Measurements from ENCODE around the gene SNTG2.
A peak's percentile ranks its signal among the peaks of the same experiment; 100 is the strongest.

Gene SNTG2

DNA sequence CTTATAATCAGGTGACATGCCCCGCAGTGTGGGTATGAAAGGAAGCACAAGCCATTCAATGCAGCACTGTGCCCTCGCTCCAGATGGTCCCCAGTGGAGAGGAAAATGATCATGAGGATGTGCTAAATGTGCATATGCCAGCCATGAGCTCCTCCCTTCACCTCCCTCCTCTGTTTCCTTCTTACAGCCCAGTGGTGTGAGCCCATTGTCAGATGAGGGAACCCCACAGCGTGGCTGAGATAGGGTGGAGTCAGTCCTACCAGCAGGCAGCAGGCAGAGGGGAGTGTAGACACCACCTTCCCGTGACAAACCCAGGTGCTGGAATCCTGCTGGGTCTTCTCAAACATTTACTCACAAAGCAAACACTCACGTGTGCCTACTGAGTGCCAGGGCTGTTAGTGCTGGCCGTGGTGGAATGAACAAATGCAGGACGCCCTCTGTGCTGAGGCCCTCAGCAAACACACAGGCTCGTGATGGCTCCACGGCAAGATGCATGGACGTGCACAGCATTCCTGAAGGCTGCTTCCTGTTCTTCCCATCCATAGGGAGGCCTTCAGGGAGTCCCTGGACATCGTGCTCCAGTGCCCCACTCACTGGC is 280.9 kb downstream of the SNTG2 start:
- FAIRE-seq (no peak), DNase-seq (ENCODE audit: low spot score) (no peak)

DNA sequence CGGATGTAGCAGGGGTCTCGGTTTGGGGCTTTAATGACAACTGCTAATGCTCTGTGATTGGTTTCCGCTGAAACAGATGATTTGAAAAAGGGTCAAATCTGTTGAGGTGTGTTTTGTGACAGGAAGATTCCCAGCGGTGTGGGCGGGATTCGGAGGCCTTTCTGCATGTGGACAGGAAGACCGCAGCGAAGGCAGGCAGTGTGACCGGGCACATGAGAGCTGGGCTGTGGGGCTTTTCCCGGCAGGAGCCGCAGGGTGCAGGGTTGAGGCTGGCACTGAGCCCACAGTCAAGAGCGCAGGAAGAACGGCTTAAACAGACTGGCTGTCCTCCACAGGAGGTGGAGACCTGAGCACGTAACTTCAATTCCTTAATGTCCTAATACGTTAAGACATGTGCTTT is 282.6 kb downstream of the SNTG2 start:
- peak; percentile 41 for DNase-seq (ENCODE audit: low spot score)
- no peak for FAIRE-seq

DNA sequence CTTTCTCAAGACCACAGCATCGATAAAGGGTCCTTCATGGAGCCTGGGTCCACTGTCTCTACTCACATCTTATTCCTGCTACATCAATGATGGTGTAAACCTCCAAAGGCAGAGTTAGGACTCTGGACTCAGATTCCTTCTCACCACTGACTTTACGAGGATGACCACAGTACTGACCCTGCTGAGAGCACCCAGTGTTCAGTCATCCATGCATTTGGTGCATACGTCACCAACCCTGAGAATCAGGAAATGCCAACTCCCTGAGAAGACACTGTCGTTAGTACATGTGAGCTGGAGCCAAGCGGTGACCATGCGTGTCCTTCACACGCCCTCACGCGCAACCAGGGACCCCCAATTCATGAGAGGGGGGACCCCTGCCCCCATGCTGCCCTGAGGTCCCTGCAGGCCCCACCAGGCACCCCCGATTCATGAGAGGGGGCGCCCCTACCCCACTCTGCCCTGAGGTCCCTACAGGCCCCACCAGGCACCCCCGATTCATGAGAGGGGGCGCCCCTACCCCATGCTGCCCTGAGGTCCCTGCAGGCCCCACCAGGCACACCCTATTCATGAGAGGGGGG is 284.2 kb downstream of the SNTG2 start:
- DNase-seq (ENCODE audit: low spot score) (peak; percentile 95), FAIRE-seq (peak; percentile 89)

DNA sequence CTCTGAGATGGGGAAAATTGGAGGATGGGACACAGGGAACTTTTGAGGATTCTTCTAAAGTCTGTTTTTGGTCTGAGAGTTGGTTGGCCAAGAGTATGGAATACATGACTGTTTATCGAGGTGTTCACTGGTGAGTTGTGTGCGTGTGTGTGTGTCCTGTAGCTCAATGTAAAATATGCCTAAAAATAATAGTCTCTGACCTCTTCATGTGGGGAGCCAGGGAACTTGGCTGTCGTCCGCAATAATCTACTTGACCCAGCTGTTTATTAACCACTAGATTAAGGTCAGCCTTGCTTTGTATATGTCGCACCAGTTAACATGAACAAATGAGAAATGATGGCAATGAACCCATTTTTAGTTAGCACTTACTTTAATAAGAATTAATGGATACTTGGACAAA is 285.2 kb downstream of the SNTG2 start:
- no peak for DNase-seq (ENCODE audit: low spot score)
- FAIRE-seq: no peak

DNA sequence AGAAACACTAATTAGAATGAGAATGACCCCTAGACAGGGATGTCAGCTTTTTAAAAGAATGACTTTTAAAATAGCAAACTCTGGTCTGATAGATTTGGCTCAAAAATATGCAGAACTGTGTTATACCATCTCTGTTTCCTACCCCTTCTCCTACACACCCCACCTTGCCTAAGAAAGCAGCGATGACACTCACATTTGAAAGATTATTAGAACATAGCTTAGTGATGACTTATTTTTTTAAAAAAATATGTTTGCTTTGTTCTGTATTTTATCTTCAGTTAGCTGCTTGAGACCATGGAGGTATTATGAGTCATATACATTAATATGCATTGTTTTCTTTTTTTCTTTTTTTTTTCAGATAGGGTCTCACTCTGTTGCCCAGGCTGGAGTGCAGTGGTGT is 286.0 kb downstream of the SNTG2 start:
- DNase-seq (ENCODE audit: low spot score): no peak
- no peak for FAIRE-seq

DNA sequence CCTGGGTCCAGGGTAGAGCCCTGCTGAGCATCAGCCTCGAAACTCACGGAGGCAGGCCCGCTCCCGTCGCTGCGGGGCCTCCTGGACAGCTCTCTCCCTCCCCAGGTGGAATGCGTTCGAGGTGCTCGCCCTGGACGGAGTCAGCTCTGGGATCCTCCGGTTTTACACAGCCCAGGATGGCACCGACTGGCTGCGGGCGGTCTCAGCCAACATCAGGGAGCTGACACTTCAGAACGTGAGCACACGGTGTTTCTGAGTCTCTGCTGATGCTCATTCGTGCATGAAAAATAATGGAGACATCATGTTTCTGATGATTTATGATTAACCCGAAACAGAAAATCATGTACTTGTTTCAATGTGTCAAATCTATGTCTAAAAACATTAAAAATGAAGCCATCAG is 287.1 kb downstream of the SNTG2 start:
- FAIRE-seq (no peak), DNase-seq (ENCODE audit: low spot score) (no peak)

DNA sequence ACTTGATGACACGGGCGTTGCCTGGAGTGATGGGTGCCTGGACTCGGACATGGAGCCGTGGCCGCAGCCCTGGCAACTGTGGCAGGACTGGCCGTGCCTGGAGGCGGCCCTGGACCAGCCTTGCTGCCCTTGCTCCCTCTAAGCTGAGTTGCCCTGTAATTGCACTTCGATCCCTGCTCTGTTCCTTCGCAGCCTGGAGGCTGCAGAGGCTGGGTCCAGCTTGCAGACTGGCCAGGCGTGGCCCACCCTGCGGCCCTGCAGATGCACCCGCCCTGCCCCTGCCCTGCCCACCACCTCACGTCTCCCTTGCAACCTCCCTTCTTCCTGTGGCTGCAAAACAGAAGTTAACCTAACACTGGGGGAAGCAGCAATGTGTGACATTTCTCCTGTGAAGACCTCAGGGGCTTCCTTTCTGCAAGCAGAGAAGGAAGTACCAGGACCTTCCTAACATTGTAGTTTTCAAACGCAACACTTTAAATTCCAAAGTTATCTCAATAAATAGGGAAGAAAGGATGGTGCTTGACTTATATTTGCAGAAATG is 288.0 kb downstream of the SNTG2 start:
- DNase-seq (ENCODE audit: low spot score) (no peak), FAIRE-seq (no peak)

DNA sequence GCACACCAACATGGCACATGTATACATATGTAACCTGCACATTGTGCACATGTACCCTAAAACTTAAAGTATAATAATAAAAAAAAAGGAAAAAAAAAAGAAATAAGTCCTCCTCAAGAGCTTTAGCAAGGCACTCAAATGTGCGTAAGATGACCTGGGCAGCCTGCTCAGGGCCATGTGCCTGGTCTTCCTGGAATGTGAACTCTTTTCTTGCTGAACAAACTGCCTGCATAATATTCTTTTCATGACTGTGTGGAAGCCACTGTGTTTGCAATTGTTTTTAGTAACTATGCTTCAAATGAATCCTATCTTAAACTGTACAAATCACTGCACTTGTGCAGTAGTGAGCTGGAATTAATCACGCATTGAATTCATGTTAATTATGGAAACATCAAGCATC is 294.5 kb downstream of the SNTG2 start:
- no peak for FAIRE-seq

DNA sequence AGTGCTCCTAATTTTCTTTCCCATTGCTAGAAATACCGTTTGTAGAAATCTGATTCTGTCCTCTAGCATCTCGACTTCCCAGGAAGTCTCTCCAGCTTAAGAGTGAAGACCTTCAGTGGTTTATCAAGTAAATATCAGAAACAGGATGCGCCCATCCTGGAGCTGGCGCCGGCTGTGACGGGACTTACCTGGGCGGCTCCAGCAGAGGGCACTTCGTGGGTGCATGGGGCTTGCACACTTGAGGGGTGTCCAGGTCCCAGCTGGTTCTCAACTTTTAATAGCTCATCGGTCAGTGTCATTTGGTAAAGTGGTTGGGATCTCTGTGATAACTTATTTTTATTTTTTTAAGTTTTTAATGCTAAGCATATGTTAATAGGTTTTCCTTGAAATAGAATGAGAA is 295.6 kb downstream of the SNTG2 start:
- DNase-seq (ENCODE audit: low spot score) (no peak), FAIRE-seq (no peak)

More for the DNA sequence above, 294.5 kb downstream of the SNTG2 start:
- no peak for DNase-seq (ENCODE audit: low spot score)

DNA sequence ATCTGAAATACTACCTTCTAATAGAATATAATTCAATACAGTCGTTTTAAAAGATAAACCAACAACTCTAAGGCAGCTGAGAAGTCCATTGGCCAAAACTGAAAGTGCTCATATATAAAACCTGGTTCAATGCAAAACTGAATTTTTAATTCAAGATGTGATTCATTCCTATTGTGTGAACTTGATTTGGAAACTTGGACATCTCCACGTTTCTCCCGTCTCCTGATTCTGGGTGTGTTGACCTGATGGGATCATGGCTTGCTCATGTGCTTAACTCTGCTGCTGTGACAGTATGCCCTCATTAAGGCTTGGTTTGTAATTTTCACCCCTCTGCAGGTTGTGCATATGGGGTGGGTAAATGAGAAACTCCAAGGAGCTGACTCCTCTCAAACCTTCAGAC is 296.3 kb downstream of the SNTG2 start:
- FAIRE-seq: no peak
- DNase-seq (ENCODE audit: low spot score): no peak

DNA sequence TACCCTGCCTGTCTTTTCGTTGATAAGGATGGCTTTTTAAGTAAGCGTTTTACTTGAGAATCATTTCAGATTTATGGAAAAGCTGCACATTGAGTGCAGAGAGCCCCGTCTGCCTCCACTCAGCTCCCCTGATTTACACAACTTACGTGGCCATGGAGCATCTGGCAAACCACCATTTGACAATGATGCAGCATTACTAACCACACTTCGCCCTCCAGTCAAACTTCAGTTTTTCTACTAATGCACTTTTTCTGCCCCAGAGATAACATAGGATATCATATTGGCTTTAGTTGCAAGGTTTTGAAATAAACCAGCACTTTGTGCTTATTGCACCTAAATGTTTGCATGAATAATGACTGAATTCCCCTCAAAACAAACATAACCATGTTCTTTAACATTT is 297.5 kb downstream of the SNTG2 start:
- no peak for DNase-seq (ENCODE audit: low spot score)
- FAIRE-seq: no peak

DNA sequence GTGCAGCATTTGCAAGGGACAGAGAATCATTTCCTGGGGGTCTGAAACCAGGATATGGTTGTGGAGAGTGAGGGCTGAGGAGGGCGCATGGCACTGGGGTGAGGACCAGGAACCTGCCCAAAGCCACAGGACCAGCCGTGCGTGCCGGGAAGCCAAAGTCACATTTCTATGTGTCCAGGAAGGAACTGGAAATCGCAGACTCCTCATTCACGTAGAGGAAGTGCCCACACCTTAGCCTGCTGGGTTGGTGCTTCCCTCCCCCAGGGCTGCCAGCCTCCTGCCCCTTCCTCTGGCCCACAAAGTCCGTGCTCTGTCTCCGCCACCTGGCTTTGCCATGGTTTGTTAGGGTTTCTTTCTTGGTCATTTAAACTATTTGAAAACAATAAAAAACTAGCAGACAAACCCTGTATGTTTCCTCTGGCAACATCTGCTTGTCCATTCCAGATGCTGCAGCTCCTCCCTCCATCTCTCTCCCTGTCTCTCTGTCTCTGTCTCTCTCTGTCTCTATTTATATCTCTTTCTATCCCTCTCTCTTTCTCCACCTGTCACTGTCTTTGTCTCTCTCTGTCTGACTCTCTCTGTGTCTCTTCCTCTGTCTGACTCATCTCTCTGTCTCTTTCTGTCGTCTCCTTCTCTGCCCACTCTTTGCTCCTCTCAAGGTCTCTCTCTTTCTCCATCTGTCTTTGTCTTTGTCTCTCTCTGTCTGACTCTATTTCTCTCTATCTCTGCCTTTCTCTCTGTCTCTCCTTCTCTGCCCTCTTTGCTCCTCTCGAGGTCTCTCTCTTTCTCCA is 299.4 kb downstream of the SNTG2 start:
- DNase-seq (ENCODE audit: low spot score): no peak
- FAIRE-seq: no peak

DNA sequence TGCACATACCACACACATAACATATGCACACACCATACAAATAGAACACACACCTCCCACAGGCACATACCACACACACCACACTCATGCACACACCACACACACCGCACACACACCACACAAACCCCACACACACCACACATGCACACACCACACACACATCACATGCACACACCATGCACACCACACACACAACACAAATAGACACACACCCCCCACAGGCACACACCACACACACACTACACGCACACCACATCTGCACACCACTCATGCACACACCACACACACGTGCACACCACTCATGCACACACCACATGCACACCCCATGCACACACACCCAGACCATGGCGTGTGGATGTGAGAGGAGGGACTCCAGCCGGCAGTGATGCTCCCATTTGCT is 300.9 kb downstream of the SNTG2 start:
- FAIRE-seq (no peak), DNase-seq (ENCODE audit: low spot score) (no peak)

DNA sequence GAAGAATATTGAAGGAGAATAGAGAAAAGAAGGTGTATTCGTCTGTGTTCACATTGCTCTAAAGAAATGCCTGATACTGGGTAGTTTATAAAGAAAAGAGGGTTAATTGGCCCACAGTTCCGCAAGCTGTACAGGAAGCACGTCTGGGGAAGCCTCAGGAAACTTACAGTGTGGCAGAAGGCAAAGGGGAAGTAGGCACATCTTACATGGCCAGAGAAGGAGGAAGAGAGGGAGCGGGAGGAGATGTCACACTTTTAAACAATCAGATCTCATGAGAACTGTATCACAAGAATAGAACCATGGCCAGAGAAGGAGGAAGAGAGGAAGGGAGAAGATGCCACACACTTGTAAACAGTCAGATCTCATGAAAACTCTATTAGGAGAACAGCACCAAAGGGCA is 303.0 kb downstream of the SNTG2 start:
- DNase-seq (ENCODE audit: low spot score): no peak
- no peak for FAIRE-seq

DNA sequence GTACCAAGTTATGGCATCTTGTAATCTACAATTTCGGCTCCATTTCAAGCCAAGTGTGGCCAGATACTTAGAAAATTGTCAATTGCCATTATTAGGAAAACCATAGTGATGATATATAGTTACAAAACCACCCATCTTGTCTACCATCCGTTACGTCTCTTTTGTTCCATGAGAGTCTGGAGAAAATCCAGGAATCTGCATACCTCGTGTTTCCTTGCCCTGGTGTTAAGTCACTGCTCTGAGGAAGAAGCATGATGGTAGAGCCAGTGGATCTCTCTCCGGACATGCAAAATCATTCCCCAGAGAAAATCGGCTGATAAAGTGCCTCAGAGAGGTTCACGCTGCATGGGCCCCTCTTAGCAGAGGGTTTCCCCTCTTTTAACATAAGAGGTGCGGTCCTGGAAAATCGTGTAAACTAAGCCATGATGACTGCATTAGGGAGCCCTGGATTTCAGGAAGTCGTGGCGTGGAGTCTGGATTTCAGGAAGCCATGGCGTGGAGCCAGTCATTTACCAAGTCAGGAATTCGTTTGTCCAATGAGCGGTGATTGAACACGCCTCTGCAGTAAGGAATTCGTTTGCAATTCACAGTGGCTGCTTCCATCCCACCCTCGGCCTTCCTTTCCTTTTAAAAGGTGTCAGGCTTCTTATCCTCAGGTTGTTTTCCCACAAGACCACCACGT is 304.2 kb downstream of the SNTG2 start:
- no peak for DNase-seq (ENCODE audit: low spot score)
- FAIRE-seq: no peak

DNA sequence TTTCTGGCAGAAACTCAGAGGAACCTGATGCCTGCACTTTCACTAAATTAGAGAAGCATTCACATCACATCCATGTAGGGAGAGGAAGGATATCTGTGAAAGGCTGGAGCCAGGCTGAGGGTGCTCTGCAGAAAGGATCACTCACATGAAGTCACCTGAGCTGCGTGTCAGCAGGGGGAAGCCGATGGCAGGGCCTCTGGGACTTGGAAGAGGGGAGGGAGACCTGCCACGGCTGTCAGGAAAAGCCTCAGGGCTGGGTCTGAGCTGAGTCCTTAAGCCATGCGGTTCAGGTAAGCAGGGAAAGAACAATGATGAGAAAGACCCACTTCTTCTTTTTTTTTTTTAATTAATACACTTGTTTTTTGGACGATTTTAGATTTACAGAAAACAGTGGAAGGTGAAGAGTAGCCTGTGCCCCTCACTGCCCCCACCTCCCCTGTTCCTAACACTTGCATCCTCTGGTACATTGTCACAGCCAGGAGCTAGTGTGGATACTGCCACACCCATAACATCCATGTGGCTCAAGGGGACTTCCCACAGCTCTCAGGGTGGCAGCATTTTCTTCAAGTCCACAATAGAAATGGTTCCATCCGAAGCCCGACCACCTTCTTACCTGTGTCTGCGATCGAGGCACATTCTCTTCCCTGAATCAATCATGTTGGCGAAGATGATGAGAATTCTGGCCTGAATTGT is 306.1 kb downstream of the SNTG2 start:
- DNase-seq (ENCODE audit: low spot score) (no peak), FAIRE-seq (no peak)

DNA sequence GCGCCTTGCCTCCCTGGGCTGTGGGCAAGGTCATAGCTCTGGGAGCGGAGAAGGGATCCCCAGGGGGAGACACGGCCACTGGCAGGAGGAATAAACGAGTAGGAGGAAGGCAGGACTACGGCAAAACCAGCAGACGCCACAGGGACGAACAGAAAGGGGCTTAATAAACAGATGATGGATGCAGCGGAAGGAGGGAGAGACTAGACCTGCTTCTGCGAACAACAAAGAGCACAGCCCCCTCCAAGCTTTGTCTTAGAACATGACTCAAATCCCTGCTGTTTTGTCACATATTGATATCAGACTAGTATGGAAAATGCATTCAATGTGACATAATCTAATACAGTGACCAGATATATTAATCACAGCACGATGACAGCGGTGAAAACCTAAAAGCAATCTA is 306.7 kb downstream of the SNTG2 start:
- DNase-seq (ENCODE audit: low spot score) (no peak), FAIRE-seq (no peak)

DNA sequence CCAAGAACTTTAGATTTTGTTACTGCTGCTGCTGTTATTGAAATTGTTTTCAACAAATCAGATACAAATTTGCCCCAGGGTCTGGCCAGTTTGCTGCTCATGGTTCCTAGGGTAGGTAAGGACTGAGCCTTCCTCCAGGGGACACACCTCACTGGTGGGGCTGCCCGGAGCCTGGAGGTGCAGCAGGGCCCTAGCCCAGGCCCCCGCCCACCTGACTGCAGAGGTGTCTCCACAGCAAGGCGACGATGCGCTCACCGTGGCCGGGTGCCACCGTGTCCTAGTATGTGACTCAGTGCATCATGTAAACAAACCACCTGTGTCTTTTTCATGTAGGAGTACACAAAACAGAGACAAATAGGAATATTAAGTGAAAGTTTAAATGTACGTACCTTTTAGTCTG is 309.1 kb downstream of the SNTG2 start:
- no peak for FAIRE-seq
- no peak for DNase-seq (ENCODE audit: low spot score)

DNA sequence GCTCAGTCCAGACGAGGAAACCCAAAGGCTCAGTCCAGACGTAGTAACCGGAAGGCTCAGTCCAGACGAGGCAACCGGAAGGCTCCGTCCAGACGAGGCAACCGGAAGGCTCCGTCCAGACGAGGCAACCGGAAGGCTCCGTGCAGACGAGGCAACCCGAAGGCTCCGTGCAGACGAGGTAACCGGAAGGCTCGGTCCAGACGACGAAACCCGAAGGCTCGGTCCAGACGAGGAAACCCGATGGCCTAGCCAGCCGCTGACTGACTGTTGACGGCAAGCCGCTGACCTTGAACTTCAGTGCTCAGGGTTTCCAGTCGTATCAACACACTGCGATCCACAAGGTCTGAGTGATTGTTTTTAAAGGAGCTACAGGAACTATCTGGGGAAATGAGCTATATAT is 312.0 kb downstream of the SNTG2 start:
- DNase-seq (ENCODE audit: low spot score) (no peak), FAIRE-seq (no peak)

DNA sequence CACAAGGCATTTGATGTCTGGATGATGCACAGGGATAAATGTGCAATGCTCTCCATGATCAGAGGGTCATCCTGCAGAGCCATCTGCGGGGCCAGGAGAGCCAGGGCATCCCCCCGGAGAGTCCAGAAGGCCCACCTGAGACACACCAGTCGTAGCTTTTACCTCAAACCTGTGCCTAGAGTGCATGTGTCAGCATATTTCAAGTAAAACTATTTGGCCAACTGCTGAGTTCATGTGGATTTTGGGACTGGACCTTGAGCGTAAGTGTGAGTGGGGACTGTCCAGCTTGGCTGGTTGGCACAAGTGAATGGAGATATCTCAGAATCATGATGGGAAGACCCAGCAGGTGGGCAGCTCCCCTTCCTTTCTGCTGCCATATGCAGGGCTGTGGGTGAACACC is 314.8 kb downstream of the SNTG2 start:
- DNase-seq (ENCODE audit: low spot score) (no peak), FAIRE-seq (no peak)

DNA sequence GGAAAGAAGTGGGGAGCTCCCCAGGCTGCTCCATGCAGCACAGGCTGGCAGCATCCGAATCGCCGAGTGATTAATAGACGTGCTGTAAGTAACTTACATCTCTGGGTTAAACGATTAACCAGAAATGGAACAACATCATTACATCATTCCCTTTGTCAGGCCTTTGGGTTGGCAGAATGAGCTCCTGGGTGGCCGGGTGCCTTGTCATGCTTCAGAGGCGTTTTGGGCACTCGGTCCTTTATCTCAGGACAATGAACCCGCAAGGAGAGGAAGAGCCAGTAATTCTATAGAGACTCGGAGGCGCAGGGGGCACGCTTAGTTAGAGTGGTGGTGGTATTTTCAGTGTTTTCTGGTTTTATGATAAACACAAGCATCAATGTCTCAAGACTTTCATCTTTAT is 315.7 kb downstream of the SNTG2 start:
- no peak for FAIRE-seq
- peak; percentile 49 for DNase-seq (ENCODE audit: low spot score)

DNA sequence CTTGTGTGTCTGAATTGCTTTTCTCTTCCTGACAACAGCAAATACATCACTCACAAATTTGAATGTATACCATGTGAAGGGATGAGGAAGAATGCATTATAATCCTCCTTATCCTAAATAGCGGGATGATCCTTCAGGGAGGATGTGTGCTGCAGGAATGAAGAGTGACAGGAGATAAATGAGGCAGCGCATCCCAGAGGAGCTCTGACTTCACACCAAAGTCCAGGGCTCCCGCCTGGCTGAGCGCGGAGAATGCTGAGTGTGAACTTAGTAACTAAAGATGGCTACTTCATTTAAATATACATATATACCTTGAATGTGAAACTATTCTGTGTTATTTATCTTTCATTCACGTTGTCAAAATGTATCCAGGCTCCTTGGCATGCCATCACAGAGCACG is 317.4 kb downstream of the SNTG2 start:
- FAIRE-seq (no peak), DNase-seq (ENCODE audit: low spot score) (no peak)

All from RCC 7860 (cell line).